Panc1 (cell line): ENCODE measurements around the gene HSP90AA1. TPM values are rescaled to one million over a fixed set of nuclear protein-coding genes. Genes with fewer than 3 reads are reported as not detected.
"Not testable (repeated sequence)": the region's sequence is repeated elsewhere in the genome, so short reads cannot be mapped to it uniquely, and the experiment has no call there.

ENCODE experiments used
- ATAC-seq: fragments of 200-7000 bp; cut with Tn5 transposase; 2 replicates; pipeline ENCODE4 v1.9.1; 2020; ENCODE audit warnings: mild to moderate bottlenecking, moderate library complexity
- BruUV-seq: library from RNA; stranded (reverse); fragments of 400-500 nt; replicated peaks from 2 replicates; lab custom pipeline; 2021; lab: Mats Ljungman, UMichigan
- CTCF ChIA-PET: fragments of 300-600 bp; sonication (Branson Sonifier 250); formaldehyde crosslinking; loops from one replicate; lab custom pipeline; 2022; ENCODE audit warnings: antibody characterized with exemption; lab: Charles Lee
- POLR2A ChIA-PET: fragments of 300-600 bp; sonication (Branson Sonifier 250); formaldehyde crosslinking; loops from one replicate; lab custom pipeline; 2022; ENCODE audit warnings: antibody characterized with exemption; lab: Charles Lee
- DNase-seq: peaks from one replicate; pipeline ENCODE4 v3.0.0-alpha.2; 2010; ENCODE audit warnings: low read depth, low spot score
- H3K27ac ChIP-seq: 2 replicates; pipeline ENCODE4 v1.5.1; 2011; ENCODE audit warnings: mild to moderate bottlenecking, low read length, inconsistent platforms
- H3K27me3 ChIP-seq: fragments of 200-500 bp; sonication (Bioruptor generic); 2 replicates; pipeline ENCODE4 v1.6.0; 2014; ENCODE audit warnings: low read length, inconsistent platforms; ENCODE audit not compliant: control insufficient read depth, insufficient read depth
- H3K36me3 ChIP-seq: fragments of 200-500 bp; sonication (Bioruptor generic); 2 replicates; pipeline ENCODE4 v1.5.1; 2014; ENCODE audit warnings: inconsistent platforms, mild to moderate bottlenecking, low read length, moderate library complexity; ENCODE audit not compliant: control insufficient read depth, insufficient read depth
- H3K4me1 ChIP-seq: 2 replicates; pipeline ENCODE4 v1.5.1; 2011; ENCODE audit warnings: inconsistent platforms, mild to moderate bottlenecking, low read length, moderate library complexity; ENCODE audit not compliant: control insufficient read depth, insufficient read depth
- H3K4me3 ChIP-seq, 2 experiments: 2 replicates each; pipeline ENCODE4 v1.5.1; 2011 to 2012; ENCODE audit warnings: low read depth in 2 of 2, low read length in 2 of 2, mild to moderate bottlenecking in 2 of 2, inconsistent platforms in 1 of 2, moderate library complexity in 1 of 2
- H3K9me3 ChIP-seq: fragments of 200-500 bp; sonication (Bioruptor generic); 2 replicates; pipeline ENCODE4 v1.5.1; 2014; ENCODE audit warnings: low read depth, mild to moderate bottlenecking, inconsistent platforms, low read length, moderate library complexity; ENCODE audit not compliant: control insufficient read depth, insufficient read depth
- CTCF ChIP-seq: fragments of 450-650 bp; IDR thresholded peaks from 2 replicates; pipeline ENCODE4 v1.5.1; 2017; ENCODE audit warnings: mild to moderate bottlenecking
- POLR2AphosphoS5 ChIP-seq: IDR thresholded peaks from 2 replicates; pipeline ENCODE4 v1.6.1; 2012; ENCODE audit warnings: mild to moderate bottlenecking, low read depth, low read length, moderate library complexity
- REST ChIP-seq, 2 experiments: IDR thresholded peaks; 2 replicates each; pipeline ENCODE4 v1.6.1; 2011 to 2012; ENCODE audit warnings: low read depth in 2 of 2, control low read depth in 1 of 2, low read length in 1 of 2, mild to moderate bottlenecking in 1 of 2, moderate library complexity in 1 of 2; ENCODE audit not compliant: insufficient read depth in 1 of 2
- SIN3A ChIP-seq: IDR thresholded peaks from 2 replicates; pipeline ENCODE4 v1.6.1; 2012; ENCODE audit warnings: low read depth, mild to moderate bottlenecking, low read length, moderate library complexity, borderline replicate concordance; ENCODE audit not compliant: insufficient read depth
- in situ Hi-C: cut with HindIII; loops from 2 replicates; pipeline ENCODE4 v1.10.0; 2016; ENCODE audit warnings: low sequenced_read_pairs, low pct_unique_long_range_greater_than_20kb
- intact Hi-C: fragments of 100-400 bp; cut with micrococcal nuclease; formaldehyde crosslinking; loops from one replicate; pipeline ENCODE4 v1.10.0; 2022; ENCODE audit not compliant: unreplicated experiment
- total RNA-seq: library from RNA; stranded (reverse); gene quantifications from one replicate; pipeline ENCODE4 v1.2.1, GENCODE V29; 2021; ENCODE audit not compliant: unreplicated experiment

The HSP90AA1 gene
- total RNA-seq, 1 experiment from 2014 or later = 383 TPM

GRCh38 chr14:102071283-102071998, 15.4 kb downstream of the HSP90AA1 start:
- Histone ChIP-seq H3K27me3 (no peaks in the 10 kb centered on the region), H3K4me3 (no peak overlapping the region), H3K9me3 (no peaks in the 10 kb centered on the region), H3K4me1 (peaks cover 7% of the 10 kb centered on the region; the same call in 1 of the 2 replicates), H3K27ac (no peak overlapping the region), H3K36me3 (no peaks in the 10 kb centered on the region)
- TF ChIP-seq SIN3A (no peak), CTCF (no peak), REST (IDR thresholded peaks at IDR 0.05; ENCODE audit: insufficient read depth in 1 of 2, low read depth in 2 of 2, low read length in 1 of 2) (no peak)
- ChIA-PET POLR2A (no interaction called here), CTCF (no interaction called here)
- intact Hi-C loops = no loop called here
- ATAC-seq = peak; percentile 26; the same call in 1 of the 2 replicates
- BruUV-seq = no TSS peak
- DNase-seq = no peak
- in situ Hi-C loops = no loop called here

GRCh38 chr14:102066041-102066451, 20.8 kb downstream of the HSP90AA1 start:
- Histone ChIP-seq H3K4me1 (no peaks in the 10 kb centered on the region), H3K9me3 (no peaks in the 10 kb centered on the region), H3K27ac (no peak overlapping the region), H3K4me3 (no peak overlapping the region), H3K27me3 (no peaks in the 10 kb centered on the region), H3K36me3 (no peaks in the 10 kb centered on the region)
- CTCF ChIA-PET = no interaction called here
- POLR2A ChIA-PET = no interaction called here
- in situ Hi-C loops (no loop called here), intact Hi-C loops (no loop called here)
- DNase-seq (no peak), ATAC-seq (no peak)
- BruUV-seq = no TSS peak
- no peak for TF ChIP-seq POLR2AphosphoS5

DNA sequence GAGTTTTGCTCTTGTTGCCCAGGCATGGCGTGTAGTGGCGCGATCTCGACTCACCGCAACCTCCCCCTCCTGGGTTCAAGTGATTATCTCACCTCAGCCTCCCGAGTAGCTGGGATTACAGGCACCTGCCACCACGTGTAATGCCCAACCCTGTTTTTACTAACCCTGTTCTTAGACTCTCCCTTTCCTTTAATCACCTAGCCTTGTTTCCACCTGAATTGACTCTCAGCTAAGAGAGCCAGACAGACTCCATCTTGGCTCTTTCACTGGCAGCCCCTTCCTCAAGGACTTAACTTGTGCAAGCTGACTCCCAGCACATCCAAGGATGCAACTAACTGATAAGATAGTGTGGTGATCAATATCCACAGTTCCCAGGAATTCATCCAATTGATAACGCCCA, 22.3 kb downstream of the HSP90AA1 start:
- DNase-seq, intact Hi-C loops, H3K9me3 ChIP-seq, ATAC-seq, H3K27ac ChIP-seq, H3K4me1 ChIP-seq, H3K27me3 ChIP-seq, H3K36me3 ChIP-seq, H3K4me3 ChIP-seq, BruUV-seq, in situ Hi-C loops, CTCF ChIA-PET: not testable (repeated sequence)
- POLR2A ChIA-PET = interaction anchor here (0.7 kb wide), 1 partner anchor 30 kb away, joined by 4 read pairs; no protein-coding TSS in a partner anchor
